ENCODE data around the gene GALNT15.

Gene GALNT15

GRCh38 chr3:16233806-16234205 is 59.3 kb downstream of the GALNT15 start:
- DNase-seq: no peak

GRCh38 chr3:16234281-16234680 is 59.8 kb downstream of the GALNT15 start:
- DNase-seq: no peak

GRCh38 chr3:16236030-16236639 is 61.7 kb downstream of the GALNT15 start:
- DNase-seq: no peak

GRCh38 chr3:16236856-16237393 is 62.4 kb downstream of the GALNT15 start:
- no peak for DNase-seq

- no peak for DNase-seq
These were observed 64.7 kb downstream of the GALNT15 start for GRCh38 chr3:16239086-16239770.

GRCh38 chr3:16239780-16240179 is 65.3 kb downstream of the GALNT15 start:
- no peak for DNase-seq

- DNase-seq: no peak
These were observed 65.9 kb downstream of the GALNT15 start for GRCh38 chr3:16240229-16241023.

- no peak for DNase-seq
These were observed 66.7 kb downstream of the GALNT15 start for GRCh38 chr3:16241225-16241624.

- no peak for DNase-seq
These were observed 67.7 kb downstream of the GALNT15 start for GRCh38 chr3:16242177-16242576.

GRCh38 chr3:16243706-16244490 is 69.4 kb downstream of the GALNT15 start:
- DNase-seq: no peak

- DNase-seq: no peak
These were observed 71.1 kb downstream of the GALNT15 start for GRCh38 chr3:16245609-16246008.

GRCh38 chr3:16247282-16248061 is 73.0 kb downstream of the GALNT15 start:
- peak; percentile 65 for DNase-seq

- DNase-seq: no peak
These were observed 74.1 kb downstream of the GALNT15 start for GRCh38 chr3:16248556-16248955.

- peak; percentile 21 for DNase-seq
These were observed 74.9 kb downstream of the GALNT15 start for GRCh38 chr3:16249336-16249735.

GRCh38 chr3:16249886-16250285 is 75.4 kb downstream of the GALNT15 start:
- DNase-seq: no peak

- no peak for DNase-seq
These were observed 77.0 kb downstream of the GALNT15 start for GRCh38 chr3:16251316-16252085.

GRCh38 chr3:16252243-16252978 is 77.9 kb downstream of the GALNT15 start:
- no peak for DNase-seq

GRCh38 chr3:16252988-16253387 is 78.5 kb downstream of the GALNT15 start:
- DNase-seq: no peak

- no peak for DNase-seq
These were observed 79.1 kb downstream of the GALNT15 start for GRCh38 chr3:16253601-16254000.

- DNase-seq: no peak
These were observed 80.4 kb downstream of the GALNT15 start for GRCh38 chr3:16254916-16255315.

GRCh38 chr3:16255326-16255725 is 80.8 kb downstream of the GALNT15 start:
- DNase-seq: no peak

Measured in kidney glomerular epithelial cell (primary cell).